C4-2B (cell line): ENCODE data around the gene EPS15.
"Not testable (repeated sequence)": the region's sequence is repeated elsewhere in the genome, so short reads cannot be mapped to it uniquely, and the experiment has no call there.

Source experiments
- H3K27ac ChIP-seq: fragments of 450-650 bp; 2 replicates; pipeline ENCODE4 v1.5.1; 2017
- ZFX ChIP-seq: fragments of 450-650 bp; IDR thresholded peaks from 2 replicates; pipeline ENCODE4 v1.6.1; 2017
- TF ChIP-seq, protein P1 (sequence below): fragments of 450-650 bp; conservative IDR thresholded peaks from 2 replicates; pipeline ENCODE4 v1.5.1; 2017; ENCODE audit warnings: mild to moderate bottlenecking

The EPS15 gene

DNA sequence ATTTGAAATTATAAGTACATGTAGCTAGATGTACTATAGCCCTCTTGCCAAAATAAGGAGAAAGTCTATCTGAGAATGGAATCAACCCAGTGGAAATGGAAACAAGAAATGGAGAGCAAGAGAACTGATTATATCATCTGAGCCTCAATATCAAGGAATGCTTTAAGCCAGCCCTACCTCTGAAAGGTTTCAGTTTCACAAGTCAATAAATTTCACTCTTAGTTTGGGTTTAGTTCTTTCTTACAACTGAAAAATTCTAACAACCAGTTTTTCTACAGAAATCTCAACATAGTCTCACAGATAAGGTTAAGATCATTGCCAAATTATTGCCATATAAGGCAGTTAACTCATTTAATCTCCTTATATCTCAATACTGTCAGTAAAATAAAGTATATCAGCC, 80.0 kb downstream of the EPS15 start:
- H3K27ac ChIP-seq: no peak overlapping the region
- TF ChIP-seq, protein P1, sequence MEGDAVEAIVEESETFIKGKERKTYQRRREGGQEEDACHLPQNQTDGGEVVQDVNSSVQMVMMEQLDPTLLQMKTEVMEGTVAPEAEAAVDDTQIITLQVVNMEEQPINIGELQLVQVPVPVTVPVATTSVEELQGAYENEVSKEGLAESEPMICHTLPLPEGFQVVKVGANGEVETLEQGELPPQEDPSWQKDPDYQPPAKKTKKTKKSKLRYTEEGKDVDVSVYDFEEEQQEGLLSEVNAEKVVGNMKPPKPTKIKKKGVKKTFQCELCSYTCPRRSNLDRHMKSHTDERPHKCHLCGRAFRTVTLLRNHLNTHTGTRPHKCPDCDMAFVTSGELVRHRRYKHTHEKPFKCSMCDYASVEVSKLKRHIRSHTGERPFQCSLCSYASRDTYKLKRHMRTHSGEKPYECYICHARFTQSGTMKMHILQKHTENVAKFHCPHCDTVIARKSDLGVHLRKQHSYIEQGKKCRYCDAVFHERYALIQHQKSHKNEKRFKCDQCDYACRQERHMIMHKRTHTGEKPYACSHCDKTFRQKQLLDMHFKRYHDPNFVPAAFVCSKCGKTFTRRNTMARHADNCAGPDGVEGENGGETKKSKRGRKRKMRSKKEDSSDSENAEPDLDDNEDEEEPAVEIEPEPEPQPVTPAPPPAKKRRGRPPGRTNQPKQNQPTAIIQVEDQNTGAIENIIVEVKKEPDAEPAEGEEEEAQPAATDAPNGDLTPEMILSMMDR: no peak
- no peak for TF ChIP-seq ZFX

DNA sequence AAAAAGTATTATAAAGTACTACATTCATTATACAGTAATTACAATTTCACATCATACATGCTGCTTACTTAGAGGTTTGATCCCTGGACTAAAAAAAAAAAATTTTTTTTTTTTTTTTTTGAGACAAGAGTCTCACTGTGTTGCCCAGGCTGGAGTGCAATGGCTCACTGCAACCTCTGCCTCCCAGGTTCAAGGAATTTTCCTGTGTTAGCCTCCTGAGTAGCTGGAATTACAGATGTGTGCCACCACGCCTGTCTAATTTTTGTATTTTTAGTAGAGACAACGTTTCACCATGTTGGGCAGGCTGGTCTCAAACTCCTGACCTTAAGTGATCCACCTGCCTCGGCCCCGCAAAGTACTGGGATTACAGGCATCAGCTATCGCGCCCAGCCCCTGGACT, 81.7 kb downstream of the EPS15 start:
- H3K27ac ChIP-seq: not testable (repeated sequence)

DNA sequence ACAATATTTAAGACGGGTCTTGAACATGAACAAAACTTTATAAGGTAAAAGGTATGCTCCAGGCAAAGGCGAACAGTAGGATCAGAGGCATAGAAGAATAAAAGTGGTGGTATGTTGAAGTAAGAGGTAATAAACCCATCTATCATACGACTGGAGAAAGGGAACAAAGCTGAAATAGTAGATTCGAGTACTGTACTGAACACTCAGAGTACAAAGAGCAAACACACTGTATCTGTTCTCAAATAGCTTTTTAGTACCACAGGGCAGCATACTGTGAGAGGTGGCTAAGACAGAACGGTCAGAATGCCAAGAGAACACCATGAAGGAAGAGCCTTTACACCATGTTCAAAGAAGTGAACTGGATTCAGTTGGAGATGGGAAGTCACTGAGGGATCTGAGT, 83.2 kb downstream of the EPS15 start:
- H3K27ac ChIP-seq: no peak overlapping the region
- TF ChIP-seq, protein P1: no peak
- no peak for TF ChIP-seq ZFX

DNA sequence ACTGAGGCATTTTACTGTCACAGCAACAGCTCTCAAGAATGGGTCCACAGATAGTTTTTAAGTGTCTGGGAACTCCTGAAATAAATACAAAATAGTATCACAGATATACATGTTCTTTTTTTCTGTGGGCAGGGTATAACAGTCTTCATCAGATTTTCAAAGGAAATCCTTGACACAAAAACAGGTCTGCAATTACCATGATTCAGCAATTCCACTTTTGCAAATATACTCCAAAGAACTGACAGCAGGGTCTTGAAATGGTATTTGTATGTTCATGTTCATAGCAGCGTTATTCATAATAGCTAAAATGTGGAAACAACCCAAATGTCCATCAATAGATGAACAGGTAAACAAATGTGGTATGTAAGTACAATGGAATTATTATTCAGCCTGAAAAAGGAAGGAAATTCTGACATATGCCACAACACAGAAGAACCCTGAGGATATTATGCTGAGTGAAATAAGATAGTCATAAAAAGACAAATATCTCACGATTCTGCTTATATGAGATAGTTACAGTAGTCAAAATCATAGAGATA, 85.0 kb downstream of the EPS15 start:
- TF ChIP-seq ZFX: no peak
- TF ChIP-seq, protein P1: no peak
- no peak overlapping the region for H3K27ac ChIP-seq

DNA sequence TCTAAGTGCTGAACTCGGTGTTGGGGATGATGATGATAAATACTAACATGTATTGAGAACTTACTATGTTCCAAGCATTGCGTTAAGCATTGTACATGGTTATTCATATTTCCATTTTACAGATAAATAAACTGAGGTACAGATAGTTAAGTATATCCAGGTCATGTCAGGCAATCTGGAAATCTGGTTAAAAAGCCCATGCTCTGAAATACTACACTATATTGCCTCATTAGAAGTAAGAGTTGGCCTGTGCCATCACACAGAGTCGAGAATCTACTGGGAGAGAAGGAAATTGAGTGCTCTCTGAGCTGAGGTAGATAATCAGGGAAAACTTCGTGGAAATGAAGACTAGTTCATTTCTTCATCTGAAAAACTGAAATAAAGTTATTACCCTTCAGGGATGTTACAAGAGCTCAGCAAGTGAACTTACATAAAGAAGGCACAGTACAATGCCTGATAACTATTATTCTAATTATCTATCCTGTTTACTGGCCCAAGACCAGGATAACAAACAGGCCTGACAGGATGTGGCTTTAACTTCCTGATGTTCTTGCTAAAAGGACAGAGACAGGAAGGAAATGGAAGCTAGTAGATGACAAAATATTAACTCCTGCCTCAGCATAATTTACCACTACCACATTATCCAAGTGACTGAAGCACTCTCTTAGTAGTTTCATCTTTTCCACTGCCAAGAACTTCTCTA, 85.6 kb downstream of the EPS15 start:
- H3K27ac ChIP-seq: no peak overlapping the region
- no peak for TF ChIP-seq ZFX
- TF ChIP-seq, protein P1: no peak

DNA sequence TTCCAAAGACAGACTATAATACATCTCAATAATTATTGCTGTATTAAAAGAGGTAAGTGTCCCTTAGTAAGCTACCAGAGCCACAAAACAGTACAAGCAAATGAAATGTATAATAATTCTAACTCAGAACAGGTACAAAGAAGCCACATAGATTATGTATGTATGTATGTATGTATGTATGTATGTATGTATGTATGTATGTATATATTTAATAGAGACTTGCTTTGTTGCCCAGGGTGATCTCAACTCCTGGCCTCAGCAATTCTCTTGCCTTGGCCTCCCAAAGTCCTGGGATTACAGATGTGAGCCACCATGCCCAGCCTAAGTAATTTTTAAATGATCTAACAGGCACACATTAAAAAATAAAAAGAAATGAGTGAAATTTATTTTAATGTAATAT, 86.9 kb downstream of the EPS15 start:
- no peak overlapping the region for H3K27ac ChIP-seq
- TF ChIP-seq ZFX: no peak
- TF ChIP-seq, protein P1: no peak

DNA sequence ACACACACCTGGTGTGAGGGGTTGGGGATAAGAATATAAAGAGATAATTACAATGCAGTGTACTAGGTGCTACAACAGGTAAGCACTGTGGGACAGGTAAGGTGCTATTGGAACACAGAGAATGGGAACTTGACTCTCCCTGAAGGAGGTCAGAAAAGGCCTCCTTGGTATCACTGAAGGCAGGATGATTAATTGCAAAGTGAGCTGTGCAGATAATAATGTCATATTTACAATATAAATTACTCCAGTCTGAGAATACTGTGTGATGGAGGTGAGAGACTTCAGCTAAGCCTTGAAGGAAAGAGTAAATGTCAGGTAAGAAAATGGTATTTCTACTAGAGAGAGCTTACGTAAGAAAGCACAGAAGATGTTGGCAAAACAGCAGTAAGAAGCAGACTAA, 91.6 kb downstream of the EPS15 start:
- no peak for TF ChIP-seq ZFX
- TF ChIP-seq, protein P1: no peak
- H3K27ac ChIP-seq: no peak overlapping the region

DNA sequence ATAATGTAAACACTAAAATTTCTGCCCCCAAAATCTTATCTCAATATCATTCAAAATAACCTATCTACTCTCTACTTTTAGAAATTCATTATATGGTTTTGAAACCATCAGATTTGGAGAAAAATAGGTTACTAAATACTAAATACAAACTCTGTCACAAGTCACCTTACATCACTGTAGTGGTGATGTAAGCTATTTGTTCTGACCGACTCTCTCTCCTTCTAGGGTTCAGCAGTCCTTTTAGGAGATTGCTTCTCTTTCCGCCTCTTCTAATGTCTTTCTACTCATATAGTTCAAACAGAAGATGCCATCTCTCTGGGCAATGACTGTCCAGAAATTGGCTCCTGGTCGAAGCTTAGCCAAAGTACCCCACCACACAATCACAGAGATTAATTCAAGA, 93.1 kb downstream of the EPS15 start:
- H3K27ac ChIP-seq: no peak overlapping the region
- TF ChIP-seq, protein P1: no peak
- no peak for TF ChIP-seq ZFX
